K562 (cell line): ENCODE data around the gene GNAZ. TPM values are rescaled to one million over a fixed set of nuclear protein-coding genes. Genes with fewer than 3 reads are reported as not detected.

Experiments used
- ATAC-seq: fragments of 200-7000 bp; cut with Tn5 transposase; 3 replicates; pipeline ENCODE4 v1.9.1; 2020; ENCODE audit warnings: moderate library complexity
- BruUV-seq: library from RNA; stranded (reverse); fragments of 400-500 nt; replicated peaks from 2 replicates; lab custom pipeline; 2021; lab: Mats Ljungman, UMichigan
- CTCF ChIA-PET: fragments of 300-600 bp; formaldehyde crosslinking; extraction: SDS; loops from one replicate; lab custom pipeline; 2021; ENCODE audit warnings: low intra/inter-chr PET ratio; lab: Yijun Ruan, JAX
- POLR2A ChIA-PET: fragments of 300-600, 350-650 bp; sonication (Branson Sonifier 250); formaldehyde crosslinking; extraction: SDS; loops from one replicate; lab custom pipeline; 2021; ENCODE audit warnings: antibody characterized with exemption, inconsistent platforms; lab: Yijun Ruan, JAX
- DNase-seq, 4 experiments: peaks; one replicate each; pipeline versions ENCODE4 v3.0.0 to v3.0.0-alpha.2; 2011 to 2018; ENCODE audit warnings: low spot score in 3 of 4, mixed read lengths in 3 of 4; ENCODE audit errors: extremely low read depth in 1 of 4
- FAIRE-seq: peaks from 2 replicates; lab custom pipeline; 2011; peaks lifted over from hg19 to GRCh38; lab: Jason Lieb, UNC
- H2AFZ ChIP-seq: 2 replicates; pipeline ENCODE4 v1.6.0; 2011; ENCODE audit warnings: low read depth, low read length, control low read depth, inconsistent platforms
- H3K27ac ChIP-seq: fragments of 200-600 bp; 3 replicates; pipeline ENCODE4 v1.8.0; 2011; ENCODE audit warnings: low read depth, mild to moderate bottlenecking, control low read depth, inconsistent platforms, low read length, moderate library complexity, mixed read lengths; ENCODE audit errors: extremely low read depth
- H3K27me3 ChIP-seq, 2 experiments: fragments of 300-600 bp in 1 of 2; 2 replicates in 1 of 2; 3 replicates in 1 of 2; pipeline versions ENCODE4 v1.6.0 to v1.8.0; 2011; ENCODE audit warnings: inconsistent platforms in 2 of 2, low read length in 2 of 2, mild to moderate bottlenecking in 1 of 2, mixed read lengths in 1 of 2, moderate library complexity in 1 of 2; ENCODE audit not compliant: control insufficient read depth in 2 of 2, insufficient read depth in 2 of 2
- H3K36me3 ChIP-seq: fragments of 300-600 bp; 3 replicates; pipeline ENCODE4 v1.8.0; 2011; ENCODE audit warnings: mild to moderate bottlenecking, low read length, inconsistent platforms; ENCODE audit not compliant: control insufficient read depth, insufficient read depth
- H3K4me1 ChIP-seq, 2 experiments: fragments of 200-600 bp in 1 of 2; replicated peaks in 1 of 2; 2 replicates in 1 of 2; 3 replicates in 1 of 2; pipeline versions ENCODE4 v1.5.1 to v1.8.0; 2011; ENCODE audit warnings: inconsistent platforms in 2 of 2, low read length in 2 of 2, mild to moderate bottlenecking in 1 of 2, mixed read lengths in 1 of 2, moderate library complexity in 1 of 2; ENCODE audit not compliant: control insufficient read depth in 2 of 2, insufficient read depth in 2 of 2
- H3K4me2 ChIP-seq: 2 replicates; pipeline ENCODE4 v1.6.1; 2011; ENCODE audit warnings: low read length, control low read depth, inconsistent platforms, mixed read lengths; ENCODE audit not compliant: insufficient read depth
- H3K4me3 ChIP-seq: fragments of 200-600 bp; sonication (generic), shearing (Covaris generic); 2 replicates; pipeline ENCODE4 v1.5.1; 2016; ENCODE audit warnings: control low read depth, inconsistent platforms
- H3K79me2 ChIP-seq: fragments of 200-600 bp; 3 replicates; pipeline ENCODE4 v1.8.0; 2011; ENCODE audit warnings: low read length, inconsistent platforms; ENCODE audit not compliant: control insufficient read depth, insufficient read depth
- H3K9ac ChIP-seq, 2 experiments: 2 replicates each; pipeline versions ENCODE4 v1.6.0 to v1.6.1; 2011; ENCODE audit warnings: low read depth in 2 of 2, low read length in 2 of 2, control low read depth in 1 of 2, inconsistent platforms in 1 of 2, mild to moderate bottlenecking in 1 of 2, mixed read lengths in 1 of 2; ENCODE audit not compliant: insufficient read depth in 1 of 2
- H3K9me1 ChIP-seq: one replicate; pipeline ENCODE4 v1.6.0; 2011; ENCODE audit warnings: inconsistent platforms, mild to moderate bottlenecking, low read length, moderate library complexity; ENCODE audit not compliant: control insufficient read depth, insufficient read depth
- H3K9me3 ChIP-seq: replicated peaks from 2 replicates; pipeline ENCODE4 v1.5.1; 2011; ENCODE audit warnings: low read depth, low read length, inconsistent platforms; ENCODE audit not compliant: control insufficient read depth, insufficient read depth
- H4K20me1 ChIP-seq: replicated peaks from 2 replicates; pipeline ENCODE4 v1.6.1; 2011; ENCODE audit warnings: low read length, inconsistent platforms, mixed read lengths; ENCODE audit not compliant: control insufficient read depth, insufficient read depth
- ARID3B ChIP-seq: fragments of 250-450 bp; sonication (Bioruptor Pico); IDR thresholded peaks from 2 replicates; pipeline ENCODE4 v1.4.0; 2020; ENCODE audit warnings: borderline replicate concordance
- DNMT1 ChIP-seq: fragments of 450-650 bp; IDR thresholded peaks from 2 replicates; pipeline ENCODE4 v1.6.1; 2016; ENCODE audit warnings: antibody characterized with exemption, mild to moderate bottlenecking
- HCFC1 ChIP-seq: IDR thresholded peaks from 2 replicates; pipeline ENCODE4 v1.6.1; 2012; ENCODE audit warnings: low read depth, low read length, improper control_type of control experiment
- PRMT5 ChIP-seq: sonication (generic); formaldehyde crosslinking; IDR thresholded peaks from 2 replicates; pipeline ENCODE4 v1.5.0; 2020; ENCODE audit warnings: missing genetic modification reagents
- RNF219 ChIP-seq: fragments of 250-450 bp; sonication (Bioruptor Pico); IDR thresholded peaks from 2 replicates; pipeline ENCODE4 v1.5.0; 2022; ENCODE audit warnings: mild to moderate bottlenecking
- SIX5 ChIP-seq, 2 experiments: IDR thresholded peaks; 2 replicates each; pipeline ENCODE4 v1.6.1; 2011; ENCODE audit warnings: low read length in 2 of 2, borderline replicate concordance in 1 of 2, low read depth in 1 of 2, mild to moderate bottlenecking in 1 of 2, moderate library complexity in 1 of 2; ENCODE audit not compliant: insufficient read depth in 1 of 2
- STAT6 ChIP-seq: sonication (generic); formaldehyde crosslinking; IDR thresholded peaks from 2 replicates; pipeline ENCODE4 v1.8.1; 2023; ENCODE audit warnings: mild to moderate bottlenecking, missing genetic modification reagents
- ZMIZ1 ChIP-seq, 2 experiments: fragments of 150-350 bp in 1 of 2; IDR thresholded peaks; 2 replicates each; pipeline ENCODE4 v1.6.1; 2012 to 2016; ENCODE audit warnings: low read depth in 2 of 2, low read length in 2 of 2, mild to moderate bottlenecking in 1 of 2, moderate library complexity in 1 of 2
- ZNF445 ChIP-seq: fragments of 250-450 bp; sonication (Bioruptor Pico); IDR thresholded peaks from 2 replicates; pipeline ENCODE4 v1.4.0; 2020; ENCODE audit warnings: low read depth, mild to moderate bottlenecking, moderate library complexity
- ZNF76 ChIP-seq: fragments of 250-450 bp; sonication (Bioruptor Pico); IDR thresholded peaks from 2 replicates; pipeline ENCODE4 v1.4.0; 2020; ENCODE audit warnings: mild to moderate bottlenecking, moderate library complexity, borderline replicate concordance
- ZNF77 ChIP-seq: fragments of 250-450 bp; sonication (Bioruptor Pico); IDR thresholded peaks from 2 replicates; pipeline ENCODE4 v1.5.0; 2020
- WGBS: fragments of 100-300 bp; shearing (Covaris generic); methylation state at CpG from one replicate; pipeline ENCODE4 v1.1.6; 2016; ENCODE audit warnings: low coverage, mixed read lengths; ENCODE audit not compliant: insufficient coverage; ENCODE audit errors: missing lambda C conversion rate; 5-methylcytosine and 5-hydroxymethylcytosine counted together
- in situ Hi-C: fragments of 300-500 bp; cut with MboI; formaldehyde crosslinking; loops from 4 replicates; pipeline ENCODE4 v1.15.0; 2018; ENCODE audit warnings: inconsistent platforms, mixed read lengths
- intact Hi-C: fragments of 100-400 bp; cut with micrococcal nuclease; formaldehyde crosslinking; loops from 2 replicates; pipeline ENCODE4 v1.14.2; 2022
- polyA plus RNA-seq, 8 experiments: library from polyadenylated mRNA; depleted of rRNA in 4 of 8; stranded (reverse) in 5 of 8; unstranded in 3 of 8; fragments of >200 nt; fragmentation: Nextera tagmentation in 2 of 8; fragmentation: Illumina TruSeq in 1 of 8; extraction: Ambion mirVana in 2 of 8; extraction: Trizol in 1 of 8; gene quantifications; 2 replicates each; pipeline versions ENCODE4 v1.2.1 to v1.2.3, GENCODE V29; 2011 to 2014; ENCODE audit warnings: inconsistent platforms in 1 of 8, missing spikeins in 1 of 8
- total RNA-seq, 7 experiments: library from RNA; depleted of rRNA in 6 of 7; stranded (reverse); fragments of >200 nt in 6 of 7; fragmentation: Illumina TruSeq in 2 of 7; extraction: Trizol in 2 of 7; gene quantifications; 2 replicates each; pipeline versions ENCODE4 v1.2.1 to v1.2.3, GENCODE V29; 2011 to 2021; ENCODE audit warnings: low replicate concordance in 1 of 7

GNAZ gene
- total and polyA plus RNA-seq, 9 of the 15 experiments (the other 6 are each of a cell fraction or from before 2014, with no cell fraction given): 0.04 to 0.22 (median 0.13) TPM; not detected in 3

GRCh38 chr22:23068832-23069385 is 1.4 kb upstream of the GNAZ start:
- FAIRE-seq (peak; percentile 37), ATAC-seq (no peak), DNase-seq (no peak)
- H3K27me3 ChIP-seq: peaks cover 74 to 93% of the 10 kb centered on the region in 2 experiments
- H3K36me3 ChIP-seq: no peaks in the 10 kb centered on the region
- H3K9me3 ChIP-seq: no peaks in the 10 kb centered on the region
- intact Hi-C loops (no loop called here), in situ Hi-C loops (no loop called here)
- no peak overlapping the region; a peak in 1 of 4 replicates for H3K9ac ChIP-seq
- H3K4me2 ChIP-seq: no peak overlapping the region
- CTCF ChIA-PET: no interaction called here
- H4K20me1 ChIP-seq: peaks cover 86% of the 10 kb centered on the region
- H3K4me1 ChIP-seq: peaks cover 4 to 22% of the 10 kb centered on the region in 2 experiments; a peak in 4 of 5 replicates
- BruUV-seq: no TSS peak
- H3K27ac ChIP-seq: no peak overlapping the region
- peaks cover 10% of the 10 kb centered on the region for H3K9me1 ChIP-seq
- POLR2A ChIA-PET: interaction anchor here (0.7 to 9.8 kb wide), 23 partner anchors 5 to 1084 kb away, joined by 3 to 136 read pairs (median 6); partner anchors contain the start of gene GNAZ
- no peaks in the 10 kb centered on the region for H3K79me2 ChIP-seq
- H2AFZ ChIP-seq: no peak overlapping the region
- no peak overlapping the region for H3K4me3 ChIP-seq
- 8% methylated on average over 8 of the region's 8 CpGs for WGBS
- peak in 1 of 2 experiments; percentile 4; a peak in 1 of 4 replicates for TF ChIP-seq SIX5 (IDR thresholded peaks at IDR 0.05; ENCODE audit: borderline replicate concordance in 1 of 2, insufficient read depth in 1 of 2, low read depth in 1 of 2, low read length in 2 of 2)
- TF ChIP-seq DNMT1: no peak
- peak in 1 of 2 experiments; percentile 10; a peak in 1 of 4 replicates for TF ChIP-seq ZMIZ1 (IDR thresholded peaks at IDR 0.05; ENCODE audit: low read depth in 2 of 2, low read length in 2 of 2)
- TF ChIP-seq ZNF445 (CRISPR knock-in tag): no peak
- peak; percentile 72 for TF ChIP-seq PRMT5 (CRISPR knock-in tag)
- TF ChIP-seq ARID3B (CRISPR knock-in tag): no peak
- no peak for TF ChIP-seq ZNF76 (CRISPR knock-in tag)
- TF ChIP-seq ZNF77 (CRISPR knock-in tag): no peak
- TF ChIP-seq STAT6: peak; percentile 70; the same call in 1 of the 2 replicates
- TF ChIP-seq RNF219 (CRISPR knock-in tag): no peak
- TF ChIP-seq HCFC1: 0 out of 2 replicates have a peak, but pooled peaks have one; percentile 7
